Measurements from ENCODE around the gene GLUL.
"Not testable (repeated sequence)": the region's sequence is repeated elsewhere in the genome, so short reads cannot be mapped to it uniquely, and the experiment has no call there.

Gene GLUL

GRCh38 chr1:182367926-182368325 lies 23.7 kb downstream of the GLUL start:
- no peak for ATAC-seq

GRCh38 chr1:182366596-182366995 lies 25.0 kb downstream of the GLUL start:
- no peak for ATAC-seq

GRCh38 chr1:182359645-182360044 lies 31.9 kb downstream of the GLUL start:
- ATAC-seq: no peak

GRCh38 chr1:182357913-182358312 lies 33.7 kb downstream of the GLUL start:
- no peak for ATAC-seq

- no peak for ATAC-seq
Observed at GRCh38 chr1:182357171-182357570, 34.4 kb downstream of the GLUL start.

GRCh38 chr1:182355723-182356098 lies 35.9 kb downstream of the GLUL start:
- no peak for ATAC-seq

GRCh38 chr1:182351790-182352364 lies 39.7 kb downstream of the GLUL start:
- ATAC-seq: no peak

GRCh38 chr1:182350839-182351238 lies 40.8 kb downstream of the GLUL start:
- ATAC-seq: no peak

- no peak for ATAC-seq
Observed at GRCh38 chr1:182348961-182349747, 42.4 kb downstream of the GLUL start.

- no peak for ATAC-seq
Observed at GRCh38 chr1:182347019-182347418, 44.6 kb downstream of the GLUL start.

GRCh38 chr1:182340233-182341058 lies 51.1 kb downstream of the GLUL start:
- ATAC-seq: no peak

GRCh38 chr1:182339684-182340083 lies 51.9 kb downstream of the GLUL start:
- no peak for ATAC-seq

- ATAC-seq: no peak
Observed at GRCh38 chr1:182338806-182339370, 52.7 kb downstream of the GLUL start.

- no peak for ATAC-seq
Observed at GRCh38 chr1:182337736-182338571, 53.6 kb downstream of the GLUL start.

GRCh38 chr1:182335771-182336566 lies 55.6 kb downstream of the GLUL start:
- ATAC-seq: no peak

- not testable (repeated sequence) for ATAC-seq
Observed at GRCh38 chr1:182333071-182333571, 58.5 kb downstream of the GLUL start.

GRCh38 chr1:182332261-182333060 lies 59.1 kb downstream of the GLUL start:
- no peak for ATAC-seq
